Erythroblast (primary cell): Measurements from ENCODE around the gene PIGQ.

ENCODE experiments used
- GATA1 ChIP-seq: IDR thresholded peaks from 2 replicates; pipeline ENCODE4 v1.6.1; 2011; ENCODE audit warnings: low read depth, mild to moderate bottlenecking, control low read depth, low read length, moderate library complexity
- POLR2A ChIP-seq: IDR thresholded peaks from 2 replicates; pipeline ENCODE4 v1.6.1; 2011; ENCODE audit warnings: mild to moderate bottlenecking, low read length

GRCh38 chr16:624526-625070 is 54.8 kb downstream of the PIGQ start:
- TF ChIP-seq POLR2A, result no peak
- TF ChIP-seq GATA1, result no peak
